AG09319 (cell line): ENCODE measurements around the gene ETV5.

Experiments used
- DNase-seq: peaks from one replicate; pipeline ENCODE4 v3.0.0-alpha.2; 2010; ENCODE audit warnings: low read depth; ENCODE audit errors: extremely low read depth
- CTCF ChIP-seq: IDR thresholded peaks from 2 replicates; pipeline ENCODE4 v1.5.1; 2011; ENCODE audit warnings: low read depth, mild to moderate bottlenecking, inconsistent platforms, low read length, moderate library complexity

The ETV5 gene

DNA sequence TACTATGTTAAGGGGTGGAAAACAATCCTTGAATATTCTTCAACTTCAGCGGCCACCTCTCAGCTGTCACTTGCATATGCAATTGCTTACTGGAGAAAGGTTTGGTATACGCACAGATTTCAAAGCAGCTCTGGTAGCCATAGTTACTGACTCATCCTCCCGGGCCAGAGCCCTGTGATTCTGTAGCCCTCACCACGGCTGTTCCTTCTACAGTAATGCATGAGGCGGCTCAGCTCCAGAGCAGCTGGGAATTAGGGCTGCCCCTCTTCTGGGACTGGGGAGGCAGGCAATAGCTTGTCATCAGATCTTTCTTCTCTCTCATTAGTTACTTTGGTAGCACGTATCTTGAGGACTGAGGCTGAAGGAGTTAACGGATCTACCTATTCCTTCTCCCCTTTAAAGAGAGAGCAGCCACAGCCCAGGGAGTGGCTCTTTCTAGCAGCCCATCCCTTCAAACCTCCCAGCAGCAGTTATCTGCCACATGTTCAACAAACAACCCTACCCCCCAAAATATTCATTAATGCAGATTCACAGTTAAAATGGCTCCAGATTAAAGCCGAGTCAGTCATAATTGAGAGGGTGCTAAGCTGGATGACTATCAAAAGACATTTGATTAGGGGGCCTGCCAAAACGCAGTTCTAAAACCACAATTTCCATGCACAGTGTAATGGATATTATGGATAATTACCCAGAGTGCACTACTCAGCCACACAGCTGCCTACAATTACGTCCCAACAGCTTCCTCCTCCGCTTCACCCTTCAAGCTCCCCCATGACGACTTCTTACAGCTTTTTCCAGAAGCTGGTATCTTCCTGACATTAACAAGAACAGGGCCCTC, 54.7 kb downstream of the ETV5 start:
- no peak for DNase-seq
- no peak for TF ChIP-seq CTCF

GRCh38 chr3:186052096-186052840, 56.6 kb downstream of the ETV5 start:
- no peak for TF ChIP-seq CTCF
- no peak for DNase-seq

DNA sequence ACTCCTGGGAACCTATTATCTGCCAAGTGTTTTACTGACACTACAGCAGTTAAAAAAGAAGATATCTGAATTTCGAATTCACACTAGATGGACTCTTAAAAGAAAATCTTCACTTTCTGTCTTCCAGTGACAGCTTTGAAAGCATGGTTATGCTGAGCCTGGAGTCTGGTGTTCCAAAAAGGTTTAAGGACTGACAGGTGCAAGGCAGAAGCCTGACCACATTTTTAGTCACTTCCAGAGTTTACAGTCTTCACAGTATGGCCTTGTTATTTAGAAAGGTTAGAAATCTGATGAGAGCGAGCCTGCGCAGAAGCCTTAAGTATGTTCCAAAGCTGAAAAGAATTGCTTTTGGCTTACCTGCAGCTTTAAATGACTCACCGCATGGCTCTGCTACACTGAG, 59.9 kb downstream of the ETV5 start:
- DNase-seq = no peak
- TF ChIP-seq CTCF = no peak

- TF ChIP-seq CTCF = no peak
- no peak for DNase-seq
These were observed 60.8 kb downstream of the ETV5 start for GRCh38 chr3:186048119-186048518.

GRCh38 chr3:186046838-186047237, 62.1 kb downstream of the ETV5 start:
- DNase-seq = no peak
- no peak for TF ChIP-seq CTCF

- no peak for TF ChIP-seq CTCF
- DNase-seq = no peak
These were observed 63.9 kb downstream of the ETV5 start for GRCh38 chr3:186044968-186045367.

DNA sequence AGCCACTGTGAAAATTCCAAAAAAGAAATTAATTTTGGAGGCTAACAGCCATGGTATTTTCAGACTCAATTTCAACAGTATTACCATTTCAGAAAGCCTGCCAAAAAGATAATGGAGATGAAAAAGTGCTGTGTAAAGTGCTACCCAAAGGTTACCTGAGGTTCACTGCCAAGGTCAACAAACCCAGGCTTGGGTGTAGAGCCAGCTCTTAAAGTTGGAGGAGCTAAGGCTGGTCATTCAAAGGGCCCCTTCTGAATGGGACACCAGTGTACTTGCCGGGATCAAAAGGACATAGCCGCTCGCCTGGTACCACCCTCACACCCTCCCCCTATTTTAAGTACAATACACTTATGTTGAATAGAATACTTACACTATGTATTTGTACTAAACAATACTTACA, 64.5 kb downstream of the ETV5 start:
- TF ChIP-seq CTCF = no peak
- DNase-seq = no peak
